Adrenal gland (tissue), 12 donors: ENCODE measurements around the gene DDRGK1. TPM values are rescaled to one million over a fixed set of nuclear protein-coding genes. Genes with fewer than 3 reads are reported as not detected.

Experiments used
- DNase-seq, 7 donors: peaks; one replicate each; pipeline ENCODE4 v3.0.0-alpha.2; 2019 to 2020
- H3K27ac ChIP-seq, 5 donors: fragments of 200-600 bp; sonication (generic) in 4 of 5; 1 replicate in 3 of 5; 2 replicates in 2 of 5; pipeline versions ENCODE4 v1.5.1 to v1.8.0; 2016 to 2020; ENCODE audit warnings: mild to moderate bottlenecking in 1 of 5
- H3K27me3 ChIP-seq: fragments of 200-600 bp; 2 replicates; pipeline ENCODE4 v1.8.0; 2021
- H3K36me3 ChIP-seq, 2 donors: fragments of 200-600 bp; replicated peaks in 1 of 2; 1 replicate in 1 of 2; 2 replicates in 1 of 2; pipeline versions ENCODE4 v1.5.1 to v1.8.0; 2018 to 2022
- H3K4me1 ChIP-seq, 2 donors: fragments of 200-600 bp; replicated peaks in 1 of 2; 1 replicate in 1 of 2; 2 replicates in 1 of 2; pipeline versions ENCODE4 v1.5.1 to v1.8.0; 2018 to 2021
- H3K4me3 ChIP-seq, 4 donors: fragments of 200-600 bp; sonication (generic) in 3 of 4; one replicate each; pipeline ENCODE4 v1.5.1; 2016 to 2018
- H3K9me3 ChIP-seq, 3 donors: fragments of 200-600 bp; sonication (generic) in 1 of 3; replicated peaks in 1 of 3; 1 replicate in 2 of 3; 2 replicates in 1 of 3; pipeline versions ENCODE4 v1.5.1 to v1.8.0; 2016 to 2021
- CTCF ChIP-seq, 6 experiments: fragments of 450-650 bp in 4 of 6; fragments of 200-600 bp in 2 of 6; sonication (generic) in 1 of 6; IDR thresholded peaks; 1 replicate in 5 of 6; 2 replicates in 1 of 6; pipeline versions ENCODE4 v1.5.1 to v1.8.0; 2016 to 2021; ENCODE audit warnings: antibody characterized with exemption in 6 of 6, mild to moderate bottlenecking in 2 of 6, moderate library complexity in 1 of 6
- POLR2A ChIP-seq, 2 donors: fragments of 450-650 bp; IDR thresholded peaks; one replicate each; pipeline ENCODE4 v1.6.1; 2017; ENCODE audit warnings: antibody characterized with exemption in 2 of 2, mild to moderate bottlenecking in 2 of 2, moderate library complexity in 1 of 2
- WGBS, 4 donors: extraction: QIAGEN DNeasy Blood & Tissue Kit in 2 of 4; methylation state at CpG; one replicate each; pipeline versions ENCODE4 v1.1.5 to v1.1.7; 2013 to 2017; 5-methylcytosine and 5-hydroxymethylcytosine counted together
- intact Hi-C, 2 donors: fragments of 100-400 bp; cut with DNase I; formaldehyde crosslinking; loops; one replicate each; pipeline versions ENCODE4 v1.14.1 to v1.15.0; 2022 to 2023
- polyA plus RNA-seq, 3 donors: library from polyadenylated mRNA; stranded (reverse); fragments of 200-250 nt in 2 of 3; fragments of 350-450 nt in 1 of 3; fragmentation: Illumina TruSeq in 1 of 3; extraction: RNeasy Lipid Tissue Mini Kit (QIAGEN cat#74804) in 1 of 3; gene quantifications; one replicate each; pipeline ENCODE4 v1.2.3, GENCODE V29; 2013 to 2014
- total RNA-seq, 9 donors: library from RNA; depleted of rRNA in 4 of 9; stranded (reverse); fragments of >200 nt in 4 of 9; fragments of 120-200 nt in 1 of 9; fragmentation: NEBNext Ultra II Directional in 1 of 9; extraction: Animal tissue kit (Norgen Biotek cat#: 25700) in 1 of 9; gene quantifications; one replicate each; pipeline versions ENCODE4 v1.1.0 to v1.2.4, GENCODE V29; 2013 to 2023
- donor health status: healthy with polysubstance abuse.
- donor health status: Bipolar disorder and iron deficiency.
- donor health status: DM: yes; HTN: yes; CAD: no.
- donor health status: DM: no; HTN: no; CAD: no.
- donor health status: DM: no; HTN: no; CAD: no.
- donor health status: DM: yes; HTN: yes; CAD: no.

DDRGK1 gene
- total and polyA plus RNA-seq, 12 donors = 81.6 to 202 (median 140) TPM

DNA sequence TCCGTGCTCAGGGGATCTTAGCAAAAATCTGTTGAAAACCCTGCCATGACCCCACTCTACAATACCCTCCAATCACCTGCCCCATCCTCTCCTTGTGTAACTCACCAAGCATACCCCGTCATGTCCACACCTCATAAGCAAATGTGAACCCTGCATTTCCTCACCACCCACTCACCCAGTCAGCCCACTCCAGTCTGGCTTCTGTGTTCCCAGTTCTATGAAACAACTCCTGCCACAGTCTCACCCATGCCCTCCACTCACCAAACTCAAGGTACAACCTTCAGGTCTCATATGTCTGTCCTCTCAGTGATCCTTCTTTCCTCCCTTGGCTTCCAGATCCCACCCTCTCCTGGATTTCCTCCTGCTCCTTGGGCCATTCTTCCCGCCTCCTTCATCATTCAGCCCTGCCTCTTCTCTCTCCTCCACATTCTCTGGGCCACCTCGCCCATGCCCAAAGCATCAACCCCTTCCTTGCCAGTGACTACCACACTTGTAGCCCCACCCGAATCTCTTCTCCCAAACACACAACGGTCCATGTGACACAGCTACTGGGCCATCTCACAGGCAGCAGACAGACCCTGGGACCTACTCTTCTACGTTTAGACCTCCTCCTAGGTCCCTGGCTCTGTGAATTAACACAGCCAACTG, 8.8 kb downstream of the DDRGK1 start:
- Histone ChIP-seq H3K9me3 (no peaks in the 10 kb centered on the region), H3K36me3 (peaks cover 0 to 85% of the 10 kb centered on the region in 2 donors), H3K4me1 (no peaks in the 10 kb centered on the region), H3K4me3 (no peak overlapping the region), H3K27ac (no peak overlapping the region), H3K27me3 (no peaks in the 10 kb centered on the region)
- 91 to 95% (median 93%) methylated on average over 7 of the region's 7 CpGs for WGBS, 4 donors
- no peak for DNase-seq
- no peak for TF ChIP-seq POLR2A (IDR thresholded peaks at IDR 0.05)
- no peak for TF ChIP-seq CTCF (IDR thresholded peaks at IDR 0.05)
- intact Hi-C loops = no loop called here

DNA sequence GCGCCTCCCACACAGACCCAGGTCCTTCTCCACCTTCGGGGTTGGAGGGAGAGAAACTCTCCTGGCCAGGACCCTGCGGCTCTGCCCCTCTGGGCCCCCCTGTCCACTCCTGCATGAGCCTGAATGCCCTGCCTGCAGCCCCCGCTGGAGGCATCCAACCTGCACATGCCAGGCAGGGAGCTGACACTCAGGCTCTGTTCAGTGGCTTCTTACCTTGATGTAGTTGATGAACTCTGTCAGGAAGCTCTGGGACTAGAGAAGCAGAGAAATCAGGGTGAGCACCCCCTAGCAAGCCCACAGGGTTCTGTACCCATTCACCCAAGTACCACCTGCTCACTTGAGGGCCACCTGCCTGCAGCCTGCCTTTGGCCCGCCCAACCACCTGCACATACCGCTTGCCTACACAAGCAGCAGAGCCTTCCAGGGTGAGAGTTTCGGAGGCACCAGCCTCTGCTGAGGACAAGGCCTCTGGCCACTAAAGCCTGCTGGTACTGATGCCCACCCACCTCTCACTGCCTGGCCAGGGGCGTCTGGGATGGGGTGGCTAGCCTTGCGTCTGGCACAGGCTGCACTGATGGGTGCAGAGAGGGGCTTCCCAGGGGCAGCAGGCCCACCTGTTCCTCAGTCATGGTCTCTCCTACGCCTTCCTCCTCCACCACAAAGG, 9.7 kb downstream of the DDRGK1 start:
- Histone ChIP-seq H3K36me3 (peaks cover 0 to 85% of the 10 kb centered on the region in 2 donors), H3K27me3 (no peaks in the 10 kb centered on the region), H3K4me3 (no peak overlapping the region), H3K27ac (no peak overlapping the region), H3K4me1 (no peaks in the 10 kb centered on the region), H3K9me3 (no peaks in the 10 kb centered on the region)
- WGBS, 4 donors = 92 to 100% (median 94%) methylated on average over 4 to 10 of the region's 10 CpGs
- DNase-seq = no peak
- intact Hi-C loops = no loop called here
- TF ChIP-seq POLR2A (IDR thresholded peaks at IDR 0.05) = no peak
- no peak for TF ChIP-seq CTCF (IDR thresholded peaks at IDR 0.05)

- intact Hi-C loops = no loop called here
- no peak overlapping the region for H3K4me3 ChIP-seq
- H3K36me3 ChIP-seq = peaks cover 0 to 84% of the 10 kb centered on the region in 2 donors
- WGBS, 4 donors = 93 to 97% (median 95%) methylated on average over 9 to 14 of the region's 14 CpGs
- H3K9me3 ChIP-seq = no peaks in the 10 kb centered on the region
- no peaks in the 10 kb centered on the region for H3K4me1 ChIP-seq
- no peak for DNase-seq
- no peak for TF ChIP-seq CTCF (IDR thresholded peaks at IDR 0.05)
- TF ChIP-seq POLR2A (IDR thresholded peaks at IDR 0.05) = no peak
- no peak overlapping the region for H3K27ac ChIP-seq
- H3K27me3 ChIP-seq = no peaks in the 10 kb centered on the region
These were observed 10.5 kb downstream of the DDRGK1 start for GRCh38 chr20:3193806-3194616.
